LNCAP (cell line): ENCODE measurements around the gene CYLD.

ENCODE experiments used
- TF ChIP-seq, protein P1 (sequence below): fragments of 450-650 bp; IDR thresholded peaks from 2 replicates; pipeline ENCODE4 v1.5.1; 2017; ENCODE audit warnings: mild to moderate bottlenecking

CYLD gene

DNA sequence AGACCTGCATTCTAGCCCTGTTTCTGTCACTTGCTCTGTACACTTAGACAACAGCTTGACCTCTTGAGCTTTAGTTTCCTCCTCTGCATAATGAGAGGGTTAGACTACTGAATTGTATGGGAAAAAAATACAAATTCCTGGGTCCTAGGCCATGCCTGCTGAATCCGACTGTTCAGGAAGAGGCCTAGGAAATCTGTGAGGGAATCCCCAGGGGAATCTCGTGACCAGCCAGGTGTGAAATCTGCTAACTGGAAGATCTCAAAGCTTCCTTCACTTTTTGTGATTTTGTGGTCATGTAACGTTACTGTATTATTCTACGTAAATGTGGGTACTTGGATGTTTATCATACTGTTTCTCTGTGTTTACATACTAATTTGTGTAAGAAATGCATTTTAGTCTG lies 58.2 kb downstream of the CYLD start:
- TF ChIP-seq, protein P1, sequence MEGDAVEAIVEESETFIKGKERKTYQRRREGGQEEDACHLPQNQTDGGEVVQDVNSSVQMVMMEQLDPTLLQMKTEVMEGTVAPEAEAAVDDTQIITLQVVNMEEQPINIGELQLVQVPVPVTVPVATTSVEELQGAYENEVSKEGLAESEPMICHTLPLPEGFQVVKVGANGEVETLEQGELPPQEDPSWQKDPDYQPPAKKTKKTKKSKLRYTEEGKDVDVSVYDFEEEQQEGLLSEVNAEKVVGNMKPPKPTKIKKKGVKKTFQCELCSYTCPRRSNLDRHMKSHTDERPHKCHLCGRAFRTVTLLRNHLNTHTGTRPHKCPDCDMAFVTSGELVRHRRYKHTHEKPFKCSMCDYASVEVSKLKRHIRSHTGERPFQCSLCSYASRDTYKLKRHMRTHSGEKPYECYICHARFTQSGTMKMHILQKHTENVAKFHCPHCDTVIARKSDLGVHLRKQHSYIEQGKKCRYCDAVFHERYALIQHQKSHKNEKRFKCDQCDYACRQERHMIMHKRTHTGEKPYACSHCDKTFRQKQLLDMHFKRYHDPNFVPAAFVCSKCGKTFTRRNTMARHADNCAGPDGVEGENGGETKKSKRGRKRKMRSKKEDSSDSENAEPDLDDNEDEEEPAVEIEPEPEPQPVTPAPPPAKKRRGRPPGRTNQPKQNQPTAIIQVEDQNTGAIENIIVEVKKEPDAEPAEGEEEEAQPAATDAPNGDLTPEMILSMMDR = no peak

DNA sequence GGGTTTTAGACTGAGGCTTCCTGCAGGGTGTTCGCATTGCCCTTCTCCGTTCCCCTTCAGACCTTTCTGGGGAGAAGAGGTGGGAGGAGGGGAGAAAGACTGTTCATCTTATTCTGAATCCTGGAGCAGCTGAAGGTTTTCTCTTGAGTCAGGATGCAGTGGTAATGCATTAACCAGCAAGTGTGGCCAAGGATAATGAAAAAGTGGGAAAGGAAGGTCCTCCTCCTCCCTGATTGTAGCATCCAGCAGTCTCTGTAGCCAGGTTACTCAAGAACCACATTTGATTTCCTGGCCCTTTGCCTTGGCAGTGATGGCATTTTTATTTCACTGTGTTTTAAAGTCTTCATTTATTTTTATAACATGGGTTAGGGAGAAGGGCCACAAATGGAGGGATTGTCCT lies 59.1 kb downstream of the CYLD start:
- TF ChIP-seq, protein P1 = no peak

DNA sequence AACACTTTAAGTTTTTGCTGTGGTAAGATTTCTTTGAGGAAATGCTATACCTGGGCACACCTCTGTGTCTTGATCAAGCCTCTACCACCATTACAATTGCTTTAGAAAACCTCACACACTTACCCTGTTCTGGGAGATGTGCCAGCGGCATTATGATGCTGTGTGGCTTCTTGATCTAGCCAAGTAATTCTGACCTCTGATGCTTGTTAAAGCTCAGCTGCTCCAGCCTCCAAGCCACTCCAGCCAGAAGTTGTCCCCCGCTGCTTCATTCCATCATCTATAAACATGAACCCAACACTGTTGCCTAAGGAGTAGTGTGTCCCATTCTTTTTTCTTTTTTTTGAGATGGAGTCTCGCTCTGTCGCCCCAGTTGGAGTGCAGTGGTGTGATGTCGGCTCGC lies 60.1 kb downstream of the CYLD start:
- TF ChIP-seq, protein P1 = no peak

DNA sequence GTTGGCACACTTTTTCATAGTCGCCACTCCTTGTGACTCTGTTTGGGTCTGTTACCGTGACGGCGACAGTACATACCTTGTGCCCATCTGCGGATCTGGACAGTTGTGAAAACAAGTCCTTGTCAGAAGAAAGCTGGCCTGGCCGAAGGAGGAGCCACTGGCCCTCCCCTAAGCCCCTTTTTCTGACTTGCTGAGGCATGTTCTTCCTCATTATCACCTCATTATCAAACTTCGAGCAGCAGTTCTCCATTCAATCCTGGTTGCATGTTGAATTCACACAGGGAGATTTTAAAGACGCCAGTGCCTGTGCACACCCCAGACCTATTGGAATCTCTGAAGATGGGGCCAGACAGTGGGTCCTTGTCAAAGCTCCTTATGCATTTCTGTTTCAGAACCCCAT lies 61.1 kb downstream of the CYLD start:
- TF ChIP-seq, protein P1 = no peak

DNA sequence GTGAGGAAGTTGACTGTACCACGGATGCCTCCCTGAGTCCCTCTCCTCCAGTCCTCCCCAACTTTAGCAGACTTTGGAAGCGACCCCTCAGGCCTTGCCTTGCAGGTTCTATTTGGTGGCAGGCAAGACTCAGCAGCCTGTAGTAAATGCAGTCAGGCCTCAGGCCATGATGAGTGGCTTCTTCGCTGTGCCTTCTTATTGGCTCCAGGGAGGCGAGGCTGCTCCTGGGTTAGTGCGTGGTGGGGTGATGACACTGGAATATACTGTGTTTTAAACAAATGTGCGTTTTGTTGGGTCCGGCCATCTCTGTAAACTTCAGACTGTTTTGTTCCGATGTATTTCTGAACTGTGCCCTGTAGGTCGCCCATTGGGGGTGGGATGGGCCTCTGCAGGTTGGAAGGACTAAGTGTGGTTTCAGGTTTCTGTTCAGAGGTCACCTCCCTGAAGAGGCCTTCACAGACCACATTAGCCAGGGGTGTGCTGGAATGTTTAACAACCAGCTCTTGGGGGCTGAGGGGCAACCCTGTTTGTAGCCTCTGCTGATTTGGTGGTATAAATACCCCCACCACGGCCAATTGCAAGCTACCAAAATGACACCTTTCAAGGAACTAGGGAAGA lies 62.5 kb downstream of the CYLD start:
- TF ChIP-seq, protein P1 = no peak

DNA sequence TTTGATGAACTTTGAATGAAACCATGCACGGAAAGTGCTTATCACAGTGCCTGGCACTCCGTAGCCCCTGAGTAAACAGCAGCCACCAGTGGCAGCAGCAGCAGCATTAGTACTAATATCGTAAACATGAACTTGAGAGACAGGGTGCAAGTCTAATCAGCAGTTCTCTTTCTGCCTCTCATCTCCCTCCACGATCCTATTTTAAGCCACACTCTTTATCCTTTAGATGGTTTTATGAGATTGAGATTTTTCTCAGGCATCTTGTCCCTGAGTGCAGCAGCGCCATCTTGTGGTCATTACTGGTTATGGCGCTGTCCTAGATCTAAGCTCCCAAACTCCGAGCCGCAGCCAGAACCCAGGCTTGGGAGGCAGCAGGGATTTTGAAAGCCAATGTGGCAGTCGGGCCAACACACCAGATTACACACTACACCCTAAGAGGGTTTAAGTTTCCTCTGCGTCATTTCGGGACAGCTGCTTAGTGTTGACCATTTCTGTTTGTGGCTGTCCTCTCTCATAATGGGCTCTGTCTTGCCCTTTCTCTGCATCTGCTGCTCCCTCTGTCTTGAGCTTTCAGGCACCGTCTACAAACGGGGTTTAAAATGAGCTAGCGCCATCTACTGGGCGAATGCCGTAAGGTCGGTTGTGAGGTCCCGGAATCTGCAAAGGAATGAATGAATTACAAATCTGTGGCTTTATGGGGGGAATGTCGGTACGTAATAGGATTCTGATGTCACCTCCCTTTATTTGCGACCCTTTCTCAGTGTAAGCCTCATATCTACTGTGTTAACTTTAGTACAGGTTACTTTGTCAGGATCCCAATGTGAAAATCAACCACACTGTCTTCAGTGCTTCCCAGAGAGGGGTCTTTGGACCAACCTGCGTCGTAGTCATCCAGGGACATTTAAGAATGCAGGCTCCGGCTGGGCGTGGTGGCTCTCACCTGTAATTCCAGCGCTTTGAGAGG lies 64.5 kb downstream of the CYLD start:
- TF ChIP-seq, protein P1 = peak; percentile 97

DNA sequence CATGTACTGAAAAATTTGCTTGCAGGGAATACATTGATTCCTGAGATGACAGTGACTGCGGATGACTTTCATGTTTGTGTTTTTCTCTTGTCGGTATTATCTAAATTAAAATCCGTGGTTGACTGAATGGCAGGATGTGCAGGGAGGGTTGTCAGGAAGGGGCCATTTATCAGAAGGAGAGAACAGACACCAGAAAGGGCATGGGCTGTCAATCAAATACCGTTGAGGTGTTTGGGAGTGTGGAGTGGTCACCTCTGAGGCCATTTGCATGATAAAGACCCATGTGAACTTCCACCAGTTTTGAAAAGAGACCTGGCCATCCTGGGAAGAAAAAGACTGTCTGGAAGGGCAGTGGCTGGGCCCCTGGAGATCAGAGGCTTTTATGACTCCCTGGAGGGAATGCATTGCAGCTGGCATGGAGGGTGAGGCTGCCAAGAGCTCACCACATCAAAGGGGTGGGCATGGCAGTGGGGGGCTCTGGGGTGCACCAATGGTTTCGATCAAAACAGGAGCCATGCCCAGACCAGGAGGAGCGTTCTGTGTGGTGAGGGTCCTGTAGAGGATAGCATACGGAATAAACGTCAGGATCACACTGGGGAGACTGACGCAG lies 67.1 kb downstream of the CYLD start:
- TF ChIP-seq, protein P1 = no peak
